ENCODE data around the gene SEZ6L. TPM values are rescaled to one million over a fixed set of nuclear protein-coding genes. Genes with fewer than 3 reads are reported as not detected.
A peak's percentile ranks its signal among the peaks of the same experiment; 100 is the strongest.

The SEZ6L gene
- total RNA-seq, 4 donors from 2014 or later, result 0.19 to 0.52 (median 0.22) TPM; not detected in 1

DNA sequence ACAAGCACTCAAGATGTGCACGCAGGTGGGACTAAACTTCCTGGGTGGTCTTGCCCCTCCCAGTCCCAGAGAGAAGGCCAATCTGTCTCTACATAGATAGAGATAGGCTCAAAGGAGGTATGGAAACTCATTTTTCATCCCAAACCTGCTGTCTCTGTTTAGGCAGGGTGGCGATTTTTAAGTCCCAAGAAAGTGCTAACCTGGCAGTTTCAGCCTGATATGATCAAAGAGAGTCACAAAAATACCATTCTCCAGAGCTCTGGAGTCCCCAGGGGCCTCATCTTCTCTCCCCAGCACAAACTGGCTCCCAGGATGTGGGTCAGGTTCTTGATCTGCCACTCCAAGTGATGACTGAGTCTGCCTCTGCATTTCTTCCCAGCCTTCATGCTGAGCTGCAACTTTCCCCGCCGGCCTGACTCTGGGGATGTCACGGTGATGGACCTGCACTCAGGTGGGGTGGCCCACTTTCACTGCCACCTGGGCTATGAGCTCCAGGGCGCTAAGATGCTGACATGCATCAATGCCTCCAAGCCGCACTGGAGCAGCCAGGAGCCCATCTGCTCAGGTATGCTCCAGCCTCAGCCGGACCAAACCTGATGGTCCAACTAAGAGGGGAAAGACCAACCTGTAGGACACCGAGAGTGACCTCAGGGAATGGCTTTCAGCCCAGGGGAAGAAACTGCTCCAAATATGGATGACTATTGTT is 129.5 kb downstream of the SEZ6L start:
- WGBS, 2 donors, result 76 to 83% methylated on average over 9 of the region's 9 CpGs
- intact Hi-C loops (cut with DNase I; ENCODE audit: low total_unique reads), result no loop called here
- TF ChIP-seq, protein P1, sequence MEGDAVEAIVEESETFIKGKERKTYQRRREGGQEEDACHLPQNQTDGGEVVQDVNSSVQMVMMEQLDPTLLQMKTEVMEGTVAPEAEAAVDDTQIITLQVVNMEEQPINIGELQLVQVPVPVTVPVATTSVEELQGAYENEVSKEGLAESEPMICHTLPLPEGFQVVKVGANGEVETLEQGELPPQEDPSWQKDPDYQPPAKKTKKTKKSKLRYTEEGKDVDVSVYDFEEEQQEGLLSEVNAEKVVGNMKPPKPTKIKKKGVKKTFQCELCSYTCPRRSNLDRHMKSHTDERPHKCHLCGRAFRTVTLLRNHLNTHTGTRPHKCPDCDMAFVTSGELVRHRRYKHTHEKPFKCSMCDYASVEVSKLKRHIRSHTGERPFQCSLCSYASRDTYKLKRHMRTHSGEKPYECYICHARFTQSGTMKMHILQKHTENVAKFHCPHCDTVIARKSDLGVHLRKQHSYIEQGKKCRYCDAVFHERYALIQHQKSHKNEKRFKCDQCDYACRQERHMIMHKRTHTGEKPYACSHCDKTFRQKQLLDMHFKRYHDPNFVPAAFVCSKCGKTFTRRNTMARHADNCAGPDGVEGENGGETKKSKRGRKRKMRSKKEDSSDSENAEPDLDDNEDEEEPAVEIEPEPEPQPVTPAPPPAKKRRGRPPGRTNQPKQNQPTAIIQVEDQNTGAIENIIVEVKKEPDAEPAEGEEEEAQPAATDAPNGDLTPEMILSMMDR (IDR thresholded peaks at IDR 0.05), result no peak
- TF ChIP-seq POLR2A (IDR thresholded peaks at IDR 0.05), result no peak
- DNase-seq (ENCODE audit: low spot score in 2 of 2), result peak in 1 of 2 donors; percentile 61
- H3K4me3 ChIP-seq (ENCODE audit: low read depth, poor library complexity, severe bottlenecking), result no peak overlapping the region

DNA sequence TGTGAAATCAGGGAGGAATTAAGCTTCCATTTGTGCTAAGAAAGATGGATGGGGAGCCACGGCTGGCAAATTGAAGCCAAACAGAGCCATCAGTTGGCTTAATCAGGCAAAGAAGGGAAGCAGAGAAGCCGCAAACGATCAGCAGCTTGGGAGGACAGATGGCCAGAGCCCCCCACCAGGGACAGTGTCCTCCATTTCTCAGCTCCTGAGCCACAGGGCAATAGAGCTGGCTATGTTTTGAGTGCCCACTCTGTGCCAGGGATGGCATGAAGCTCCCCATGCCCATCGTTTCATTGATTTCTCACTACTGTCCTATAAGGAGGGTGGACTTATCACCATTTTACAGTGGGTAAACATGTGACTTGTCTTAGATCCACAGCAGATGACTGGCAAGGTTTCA is 133.5 kb downstream of the SEZ6L start:
- 54 to 78% methylated on average over 4 of the region's 4 CpGs for WGBS, 2 donors
- no peak for TF ChIP-seq POLR2A (IDR thresholded peaks at IDR 0.05)
- TF ChIP-seq, protein P1 (IDR thresholded peaks at IDR 0.05), result no peak
- DNase-seq (ENCODE audit: low spot score in 2 of 2), result peak in 1 of 2 donors; percentile 26
- intact Hi-C loops (cut with DNase I; ENCODE audit: low total_unique reads), result no loop called here
- H3K4me3 ChIP-seq (ENCODE audit: low read depth, poor library complexity, severe bottlenecking), result no peak overlapping the region

DNA sequence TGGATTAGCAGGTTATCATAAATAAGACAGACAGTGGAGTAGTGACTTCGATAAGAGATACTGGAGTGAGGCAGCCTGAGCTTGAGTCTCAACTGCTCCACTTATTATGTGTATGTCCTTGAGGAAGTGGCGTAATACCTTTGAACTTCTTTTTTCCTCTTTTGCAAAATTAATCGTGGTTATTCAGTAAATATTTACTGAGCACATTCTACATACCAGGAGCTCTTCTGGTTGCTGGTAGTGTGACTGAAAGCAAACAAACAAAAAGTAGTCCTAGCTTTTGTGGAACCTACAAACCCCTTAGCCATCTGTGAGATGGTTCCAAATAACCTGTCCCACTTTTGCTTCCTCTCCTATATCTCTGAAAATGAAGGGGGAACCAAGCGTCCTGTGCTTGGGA is 134.2 kb downstream of the SEZ6L start:
- 54 to 61% methylated on average over 4 of the region's 4 CpGs for WGBS, 2 donors
- no peak for TF ChIP-seq POLR2A (IDR thresholded peaks at IDR 0.05)
- TF ChIP-seq, protein P1 (IDR thresholded peaks at IDR 0.05), result no peak

DNA sequence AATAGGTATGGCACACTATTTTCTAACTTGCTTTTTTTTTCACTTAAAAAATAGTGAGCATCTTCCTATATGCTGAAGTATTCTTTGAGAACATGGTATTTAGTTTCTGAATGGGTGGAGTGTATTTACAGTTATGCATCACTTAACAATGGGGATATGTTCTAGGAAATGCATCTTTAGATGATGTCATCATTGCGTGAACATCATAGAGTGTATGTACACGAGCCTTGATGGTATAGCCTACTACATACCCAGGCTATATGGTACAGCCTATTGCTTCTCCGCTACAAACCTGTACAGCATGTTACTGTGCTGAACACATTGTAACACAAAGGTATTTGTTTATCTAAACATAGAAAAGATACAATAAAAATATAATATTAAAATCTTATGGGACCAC is 135.5 kb downstream of the SEZ6L start:
- intact Hi-C loops (cut with DNase I; ENCODE audit: low total_unique reads), result no loop called here
- DNase-seq (ENCODE audit: low spot score in 2 of 2), result no peak
- 82 to 85% methylated on average over 3 of the region's 3 CpGs for WGBS, 2 donors
- TF ChIP-seq, protein P1 (IDR thresholded peaks at IDR 0.05), result no peak
- no peak for TF ChIP-seq POLR2A (IDR thresholded peaks at IDR 0.05)
- H3K4me3 ChIP-seq (ENCODE audit: low read depth, poor library complexity, severe bottlenecking), result no peak overlapping the region

More for the DNA sequence above, 134.2 kb downstream of the SEZ6L start:
- no peak overlapping the region for H3K4me3 ChIP-seq (ENCODE audit: low read depth, poor library complexity, severe bottlenecking)
- DNase-seq (ENCODE audit: low spot score in 2 of 2), result no peak
- intact Hi-C loops (cut with DNase I; ENCODE audit: low total_unique reads), result no loop called here

DNA sequence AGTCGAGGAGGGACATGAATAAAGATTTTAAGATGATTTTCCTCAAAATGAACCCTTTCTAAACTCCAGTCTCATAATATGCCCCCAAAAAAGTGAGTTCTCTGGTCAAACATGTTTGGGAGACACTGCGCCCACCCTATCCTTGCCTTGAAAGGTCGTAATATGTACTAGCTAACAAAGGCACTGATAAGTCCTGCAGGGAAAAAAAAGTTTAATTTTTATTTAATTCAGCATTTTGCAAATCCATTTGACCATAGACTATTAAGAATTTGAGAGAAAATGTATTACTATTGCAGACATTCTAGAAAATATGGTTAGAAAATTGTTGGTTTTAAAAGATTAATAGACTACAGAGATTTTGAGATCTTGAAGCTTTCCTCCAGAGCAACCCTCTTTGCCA is 139.2 kb downstream of the SEZ6L start:
- no peak overlapping the region for H3K4me3 ChIP-seq (ENCODE audit: low read depth, poor library complexity, severe bottlenecking)
- intact Hi-C loops (cut with DNase I; ENCODE audit: low total_unique reads), result no loop called here
- 76 to 85% methylated on average over 3 of the region's 3 CpGs for WGBS, 2 donors
- no peak for DNase-seq (ENCODE audit: low spot score in 2 of 2)
- TF ChIP-seq, protein P1 (IDR thresholded peaks at IDR 0.05), result no peak
- no peak for TF ChIP-seq POLR2A (IDR thresholded peaks at IDR 0.05)

DNA sequence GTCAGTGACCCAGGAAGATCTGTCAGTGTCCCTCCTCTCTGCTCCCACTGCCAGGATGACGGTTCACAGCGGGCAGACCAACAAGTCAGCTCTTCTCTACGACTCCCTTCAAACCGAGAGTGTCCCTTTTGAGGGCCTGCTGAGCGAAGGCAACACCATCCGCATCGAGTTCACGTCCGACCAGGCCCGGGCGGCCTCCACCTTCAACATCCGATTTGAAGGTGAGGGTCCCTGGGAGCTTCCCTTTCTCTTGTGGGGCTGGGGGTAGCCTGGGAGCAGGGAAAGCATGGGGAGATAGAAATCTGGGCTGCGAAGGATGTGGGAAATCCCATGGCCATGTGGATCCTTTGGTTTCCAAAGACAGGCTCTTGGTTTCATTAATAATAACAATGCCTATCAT is 141.4 kb downstream of the SEZ6L start:
- H3K4me3 ChIP-seq (ENCODE audit: low read depth, poor library complexity, severe bottlenecking), result no peak overlapping the region
- no peak for TF ChIP-seq POLR2A (IDR thresholded peaks at IDR 0.05)
- TF ChIP-seq, protein P1 (IDR thresholded peaks at IDR 0.05), result no peak
- DNase-seq (ENCODE audit: low spot score in 2 of 2), result peak in 1 of 2 donors; percentile 69
- WGBS, 2 donors, result 94 to 95% methylated on average over 13 of the region's 13 CpGs
- intact Hi-C loops (cut with DNase I; ENCODE audit: low total_unique reads), result no loop called here

Data from lower leg skin (tissue), 4 donors.